AG08396 (cell line): ENCODE data around the gene CD244.
A peak's percentile ranks its signal among the peaks of the same experiment; 100 is the strongest.

ENCODE experiments used
- DNase-seq: peaks from one replicate; pipeline ENCODE4 v3.0.0; 2012; ENCODE audit warnings: low spot score, mixed read lengths

Gene CD244

DNA sequence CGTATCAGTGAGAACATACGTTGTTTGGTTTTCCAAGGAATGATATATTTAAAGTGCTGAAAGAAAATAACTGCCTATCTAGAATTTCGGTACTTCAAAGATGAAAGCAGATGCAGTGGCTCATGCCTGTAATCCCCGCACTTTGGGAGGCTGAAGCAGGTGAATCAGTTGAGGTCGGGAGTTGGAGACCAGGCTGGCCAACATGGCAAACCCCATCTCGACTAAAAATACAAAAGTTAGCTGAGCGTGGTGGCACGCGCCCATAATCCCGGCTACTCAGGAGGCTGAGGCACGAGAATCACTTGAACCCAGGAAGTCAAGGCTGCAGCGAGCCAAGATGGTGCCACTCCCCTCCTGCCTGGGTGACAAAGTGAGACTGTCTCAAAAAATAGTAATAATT lies 16.4 kb downstream of the CD244 start:
- DNase-seq: no peak

GRCh38 chr1:160844447-160845232 lies 18.0 kb downstream of the CD244 start:
- no peak for DNase-seq

GRCh38 chr1:160841079-160841478 lies 21.6 kb downstream of the CD244 start:
- DNase-seq: no peak

DNA sequence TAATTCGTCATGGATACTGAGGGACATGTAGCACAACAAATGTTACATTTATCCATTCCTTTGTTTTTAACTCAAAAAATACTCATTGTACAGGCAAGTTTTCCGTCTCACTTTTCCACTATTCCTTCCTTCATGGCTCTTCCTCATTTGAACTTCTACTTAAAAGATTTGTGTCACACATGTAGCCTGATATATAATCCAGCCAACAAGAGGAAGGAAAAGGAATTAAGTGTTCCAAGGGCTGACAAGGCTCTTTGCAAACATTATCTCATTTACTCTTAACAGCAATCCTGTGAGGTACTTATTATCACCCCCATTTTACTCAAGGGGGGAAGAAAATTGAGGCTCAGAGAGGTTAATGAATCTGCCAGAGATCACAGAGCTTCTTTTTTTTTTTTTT lies 22.9 kb downstream of the CD244 start:
- no peak for DNase-seq

- DNase-seq: no peak
Observed at GRCh38 chr1:160838888-160839287, 23.8 kb downstream of the CD244 start.

GRCh38 chr1:160837558-160838205 lies 25.0 kb downstream of the CD244 start:
- no peak for DNase-seq

GRCh38 chr1:160836981-160837557 lies 25.6 kb downstream of the CD244 start:
- no peak for DNase-seq

GRCh38 chr1:160836561-160836960 lies 26.1 kb downstream of the CD244 start:
- DNase-seq: no peak

GRCh38 chr1:160835751-160836150 lies 26.9 kb downstream of the CD244 start:
- no peak for DNase-seq

DNA sequence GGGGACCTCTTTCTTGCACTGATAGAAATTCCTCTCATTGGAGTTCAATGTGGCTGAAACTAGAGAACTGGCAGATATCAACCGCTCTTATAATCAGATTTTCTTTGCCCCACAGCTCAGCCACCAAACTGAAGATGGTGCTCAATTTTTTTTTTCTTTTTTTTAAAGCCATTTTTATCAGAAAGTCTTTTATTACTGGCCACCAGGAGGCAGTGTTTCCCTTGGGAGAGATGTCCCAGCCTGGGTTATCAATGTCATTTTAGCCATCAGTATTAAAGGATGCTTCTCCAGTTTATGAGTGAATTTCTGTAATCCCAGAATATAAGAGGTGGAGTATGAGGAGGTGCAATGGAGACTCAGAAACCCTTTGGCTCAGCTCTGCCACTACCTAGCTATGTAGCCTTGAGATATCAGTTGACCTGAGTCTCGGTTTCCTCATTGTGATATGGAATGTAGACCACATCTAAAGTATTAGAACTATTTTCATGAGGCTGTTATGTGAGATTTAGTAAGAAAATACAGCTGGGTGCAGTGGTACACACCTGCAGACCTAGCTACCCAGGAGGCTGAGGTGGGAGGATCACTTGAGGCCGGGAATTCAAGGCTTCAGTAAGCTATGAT lies 27.6 kb downstream of the CD244 start:
- peak; percentile 17 for DNase-seq

DNA sequence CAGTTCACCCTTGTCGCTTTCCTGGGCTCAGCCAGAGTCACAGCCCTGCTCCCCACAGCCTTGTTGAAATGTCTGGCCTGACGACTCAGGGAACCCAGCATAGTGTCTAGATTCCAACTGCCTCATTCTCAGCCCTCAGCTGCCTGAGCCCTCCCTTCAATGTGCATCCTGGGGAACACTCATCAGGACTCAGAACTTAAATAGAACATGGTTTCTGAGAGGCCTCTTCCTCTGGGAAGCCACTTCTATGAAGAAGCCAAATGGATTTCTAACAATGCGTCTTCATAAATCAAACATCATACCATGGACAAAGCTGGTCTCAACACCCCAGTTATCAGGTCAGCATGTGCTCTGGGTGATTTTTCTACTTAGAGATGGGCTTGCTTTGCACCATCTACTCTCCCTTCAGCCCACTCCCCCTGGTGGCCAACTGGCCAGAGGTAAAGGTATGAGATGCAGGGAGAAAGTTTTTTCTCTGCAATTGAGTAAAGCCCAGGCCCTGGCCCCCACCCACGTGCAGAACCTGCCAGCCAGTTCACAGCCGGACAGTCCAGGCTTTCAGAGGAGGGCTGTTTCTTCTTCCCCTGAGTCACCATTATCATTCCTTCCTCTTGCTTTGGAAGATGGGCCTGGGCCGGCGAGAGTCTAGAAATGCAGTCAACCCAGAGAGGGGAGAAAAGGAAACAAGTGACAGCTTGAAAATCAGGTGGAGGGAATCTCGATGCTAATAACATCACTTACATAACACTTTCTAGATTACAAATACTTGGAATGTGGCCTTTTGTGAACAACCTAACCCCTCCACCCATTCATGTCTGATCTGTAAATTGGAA lies 32.1 kb downstream of the CD244 start:
- peak; percentile 16 for DNase-seq

GRCh38 chr1:160829766-160830165 lies 32.9 kb downstream of the CD244 start:
- no peak for DNase-seq

- no peak for DNase-seq
Observed at GRCh38 chr1:160827418-160827817, 35.3 kb downstream of the CD244 start.

DNA sequence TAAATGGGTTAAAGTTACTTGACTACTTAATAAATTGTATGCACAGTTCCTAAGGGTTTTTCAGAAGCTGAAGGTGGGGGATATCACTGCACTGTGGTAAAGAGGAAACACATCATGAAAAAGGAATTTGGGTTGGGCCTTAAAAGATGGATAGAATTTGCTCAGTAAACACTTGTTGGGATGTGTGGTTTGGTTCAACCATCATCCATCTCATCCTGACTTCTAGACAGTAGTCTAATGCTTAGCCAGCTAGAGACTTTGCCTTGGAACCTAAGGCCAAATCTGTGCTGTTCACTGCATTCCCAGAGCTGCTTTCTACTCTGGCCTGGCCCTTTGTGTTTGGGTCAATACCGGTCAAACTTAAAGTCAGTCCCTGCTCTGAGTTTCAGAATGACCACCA lies 36.1 kb downstream of the CD244 start:
- peak; percentile 9 for DNase-seq

DNA sequence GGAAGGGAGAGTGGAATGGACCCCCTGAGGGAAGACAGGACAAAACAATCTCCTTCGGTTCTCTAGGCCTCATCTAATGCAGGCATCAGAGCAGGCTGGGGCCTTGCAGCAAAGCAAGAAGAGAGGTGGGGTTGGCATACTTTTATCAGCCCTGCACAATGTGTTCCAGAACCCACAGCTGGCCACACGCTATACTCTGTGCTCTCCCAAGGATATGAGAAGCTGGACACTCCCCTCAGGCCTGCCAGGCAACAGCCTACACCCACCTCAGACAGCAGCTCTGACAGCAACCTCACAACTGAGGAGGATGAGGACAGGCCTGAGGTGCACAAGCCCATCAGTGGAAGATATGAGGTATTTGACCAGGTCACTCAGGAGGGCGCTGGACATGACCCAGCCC lies 39.4 kb downstream of the CD244 start:
- DNase-seq: no peak

- DNase-seq: no peak
Observed at GRCh38 chr1:160821627-160822026, 41.1 kb downstream of the CD244 start.

GRCh38 chr1:160819186-160819585 lies 43.5 kb downstream of the CD244 start:
- DNase-seq: no peak

GRCh38 chr1:160818207-160818937 lies 44.3 kb downstream of the CD244 start:
- DNase-seq: no peak

- no peak for DNase-seq
Observed at GRCh38 chr1:160814856-160815255, 47.8 kb downstream of the CD244 start.

- no peak for DNase-seq
Observed at GRCh38 chr1:160814316-160814715, 48.4 kb downstream of the CD244 start.

- DNase-seq: no peak
Observed at GRCh38 chr1:160813215-160813614, 49.5 kb downstream of the CD244 start.
